Sigmoid colon (tissue), 4 donors: Measurements from ENCODE around the gene CYP4F2.

ENCODE experiments used
- CTCF ChIP-seq, 4 experiments: fragments of 450-650 bp in 3 of 4; fragments of 200-600 bp in 1 of 4; IDR thresholded peaks; one replicate each; pipeline ENCODE4 v1.5.1; 2016 to 2019; ENCODE audit warnings: antibody characterized with exemption in 4 of 4, mild to moderate bottlenecking in 3 of 4, moderate library complexity in 2 of 4
- EP300 ChIP-seq, 4 donors: sonication (generic); formaldehyde crosslinking; IDR thresholded peaks; one replicate each; pipeline ENCODE4 v1.6.1; 2017; ENCODE audit warnings: antibody characterized with exemption in 4 of 4
- POLR2A ChIP-seq, 2 donors: fragments of 450-650 bp; IDR thresholded peaks; one replicate each; pipeline ENCODE4 v1.6.1; 2016; ENCODE audit warnings: antibody characterized with exemption in 2 of 2, mild to moderate bottlenecking in 2 of 2, moderate library complexity in 2 of 2
- POLR2AphosphoS5 ChIP-seq, 4 donors: sonication (generic); formaldehyde crosslinking; IDR thresholded peaks; one replicate each; pipeline ENCODE4 v1.6.1; 2017; ENCODE audit warnings: antibody characterized with exemption in 4 of 4

- TF ChIP-seq POLR2A (IDR thresholded peaks at IDR 0.05) (no peak), EP300 (IDR thresholded peaks at IDR 0.05) (no peak), CTCF (IDR thresholded peaks at IDR 0.05) (no peak), POLR2AphosphoS5 (IDR thresholded peaks at IDR 0.05) (no peak)
These were observed 37.4 kb downstream of the CYP4F2 start for GRCh38 chr19:15860522-15860921.
